Measurements from ENCODE around the gene DOC2A.

DOC2A gene

DNA sequence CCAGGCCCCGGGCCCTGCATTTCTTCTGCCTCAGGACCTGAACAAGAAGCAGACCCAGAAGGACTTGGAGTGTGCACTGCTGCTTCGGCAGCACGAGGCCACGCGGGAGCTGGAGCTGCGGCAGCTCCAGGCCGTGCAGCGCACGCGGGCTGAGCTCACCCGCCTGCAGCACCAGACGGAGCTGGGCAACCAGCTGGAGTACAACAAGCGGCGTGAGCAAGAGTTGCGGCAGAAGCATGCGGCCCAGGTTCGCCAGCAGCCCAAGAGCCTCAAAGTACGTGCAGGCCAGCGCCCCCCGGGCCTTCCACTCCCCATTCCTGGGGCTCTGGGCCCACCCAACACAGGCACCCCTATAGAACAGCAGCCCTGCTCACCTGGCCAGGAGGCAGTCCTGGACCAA, 24.6 kb downstream of the DOC2A start:
- Histone ChIP-seq H3K36me3 (ENCODE audit: insufficient read depth, low read length) (peaks cover 89% of the 10 kb centered on the region), H3K9me3 (ENCODE audit: low read length) (no peaks in the 10 kb centered on the region), H3K4me3 (ENCODE audit: low read length) (no peak overlapping the region), H2AFZ (ENCODE audit: low read depth, low read length) (no peak overlapping the region), H3K27me3 (ENCODE audit: insufficient read depth, low read length) (no peaks in the 10 kb centered on the region), H3K4me1 (ENCODE audit: insufficient read depth, low read length) (no peaks in the 10 kb centered on the region)

DNA sequence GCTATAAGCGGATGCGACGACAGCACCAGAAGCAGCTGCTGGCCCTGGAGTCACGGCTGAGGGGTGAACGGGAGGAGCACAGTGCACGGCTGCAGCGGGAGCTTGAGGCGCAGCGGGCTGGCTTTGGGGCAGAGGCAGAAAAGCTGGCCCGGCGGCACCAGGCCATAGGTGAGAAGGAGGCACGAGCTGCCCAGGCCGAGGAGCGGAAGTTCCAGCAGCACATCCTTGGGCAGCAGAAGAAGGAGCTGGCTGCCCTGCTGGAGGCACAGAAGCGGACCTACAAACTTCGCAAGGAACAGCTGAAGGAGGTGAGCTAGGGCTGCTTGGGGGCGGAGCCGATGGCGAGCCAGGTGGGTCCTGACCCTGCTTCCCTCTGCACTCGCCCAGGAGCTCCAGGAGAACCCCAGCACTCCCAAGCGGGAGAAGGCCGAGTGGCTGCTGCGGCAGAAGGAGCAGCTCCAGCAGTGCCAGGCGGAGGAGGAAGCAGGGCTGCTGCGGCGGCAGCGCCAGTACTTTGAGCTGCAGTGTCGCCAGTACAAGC, 25.5 kb downstream of the DOC2A start:
- H3K36me3 ChIP-seq (ENCODE audit: insufficient read depth, low read length), result peaks cover 91% of the 10 kb centered on the region

DNA sequence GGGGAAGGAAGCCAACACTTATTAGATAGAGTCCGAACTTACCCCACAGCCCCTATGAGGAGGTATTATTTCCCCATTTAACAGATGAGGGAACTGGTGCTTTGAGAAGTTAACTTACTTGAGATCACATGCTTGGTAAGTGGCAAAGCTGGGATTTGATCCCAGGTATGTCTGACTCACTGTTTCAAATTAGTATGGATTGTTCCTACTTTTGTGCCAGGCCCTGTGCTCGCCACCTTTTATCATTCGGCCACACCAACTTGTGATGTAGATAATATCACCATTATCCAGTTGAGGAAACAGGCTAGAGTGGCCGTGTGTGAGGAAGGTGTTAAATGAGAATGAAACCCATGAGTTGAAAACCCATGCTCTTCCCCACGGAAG, 26.1 kb downstream of the DOC2A start:
- H3K4me1 ChIP-seq (ENCODE audit: insufficient read depth, low read length), result no peaks in the 10 kb centered on the region
- H3K36me3 ChIP-seq (ENCODE audit: insufficient read depth, low read length), result peaks cover 91% of the 10 kb centered on the region
- H3K4me3 ChIP-seq (ENCODE audit: low read length), result no peak overlapping the region
- H3K9me3 ChIP-seq (ENCODE audit: low read length), result no peaks in the 10 kb centered on the region
- H2AFZ ChIP-seq (ENCODE audit: low read depth, low read length), result no peak overlapping the region
- no peaks in the 10 kb centered on the region for H3K27me3 ChIP-seq (ENCODE audit: insufficient read depth, low read length)

More for the DNA sequence above, 25.5 kb downstream of the DOC2A start:
- Histone ChIP-seq H3K4me1 (ENCODE audit: insufficient read depth, low read length) (no peaks in the 10 kb centered on the region), H3K4me3 (ENCODE audit: low read length) (no peak overlapping the region), H2AFZ (ENCODE audit: low read depth, low read length) (no peak overlapping the region), H3K27me3 (ENCODE audit: insufficient read depth, low read length) (no peaks in the 10 kb centered on the region), H3K9me3 (ENCODE audit: low read length) (no peaks in the 10 kb centered on the region)

- H3K4me3 ChIP-seq (ENCODE audit: low read length), result no peak overlapping the region
- H2AFZ ChIP-seq (ENCODE audit: low read depth, low read length), result no peak overlapping the region
- H3K36me3 ChIP-seq (ENCODE audit: insufficient read depth, low read length), result peaks cover 92% of the 10 kb centered on the region
- H3K4me1 ChIP-seq (ENCODE audit: insufficient read depth, low read length), result no peaks in the 10 kb centered on the region
- no peaks in the 10 kb centered on the region for H3K27me3 ChIP-seq (ENCODE audit: insufficient read depth, low read length)
- no peaks in the 10 kb centered on the region for H3K9me3 ChIP-seq (ENCODE audit: low read length)
Measured at GRCh38 chr16:29984137-29984763, 26.6 kb downstream of the DOC2A start.

DNA sequence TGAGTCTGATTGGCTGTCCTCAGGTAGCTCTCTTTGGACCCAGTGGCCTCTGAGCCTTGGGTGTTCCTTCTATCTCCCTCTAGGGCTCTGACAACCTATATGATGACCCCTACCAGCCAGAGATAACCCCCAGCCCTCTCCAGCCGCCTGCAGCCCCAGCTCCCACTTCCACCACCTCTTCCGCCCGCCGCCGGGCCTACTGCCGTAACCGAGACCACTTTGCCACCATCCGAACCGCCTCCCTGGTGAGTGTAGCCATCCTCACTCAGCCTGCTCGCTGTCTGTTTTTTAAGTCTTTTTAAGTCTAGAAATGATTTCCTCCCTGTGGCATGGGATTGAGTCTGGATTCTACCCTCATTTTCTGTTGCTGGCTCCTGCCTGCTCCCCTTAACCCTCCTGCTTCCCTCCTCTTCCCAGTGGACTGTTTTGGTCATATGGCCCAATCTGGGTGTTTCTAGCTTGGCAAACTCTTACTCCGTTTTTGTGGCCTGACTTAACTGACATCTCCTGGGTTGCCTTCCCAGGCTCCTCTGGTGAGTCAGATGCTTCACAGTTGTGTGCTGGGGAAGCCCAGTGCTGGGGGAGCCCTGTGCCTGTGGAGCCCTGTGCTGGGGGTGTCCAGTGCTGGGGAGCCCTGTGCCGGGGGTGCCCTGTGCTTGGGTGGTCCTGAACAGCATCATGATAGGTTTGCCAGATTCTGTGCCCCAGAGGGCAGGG, 27.2 kb downstream of the DOC2A start:
- Histone ChIP-seq H3K36me3 (ENCODE audit: insufficient read depth, low read length) (peaks cover 92% of the 10 kb centered on the region), H3K4me3 (ENCODE audit: low read length) (no peak overlapping the region), H3K9me3 (ENCODE audit: low read length) (no peaks in the 10 kb centered on the region), H3K27me3 (ENCODE audit: insufficient read depth, low read length) (no peaks in the 10 kb centered on the region), H2AFZ (ENCODE audit: low read depth, low read length) (no peak overlapping the region), H3K4me1 (ENCODE audit: insufficient read depth, low read length) (no peaks in the 10 kb centered on the region)

DNA sequence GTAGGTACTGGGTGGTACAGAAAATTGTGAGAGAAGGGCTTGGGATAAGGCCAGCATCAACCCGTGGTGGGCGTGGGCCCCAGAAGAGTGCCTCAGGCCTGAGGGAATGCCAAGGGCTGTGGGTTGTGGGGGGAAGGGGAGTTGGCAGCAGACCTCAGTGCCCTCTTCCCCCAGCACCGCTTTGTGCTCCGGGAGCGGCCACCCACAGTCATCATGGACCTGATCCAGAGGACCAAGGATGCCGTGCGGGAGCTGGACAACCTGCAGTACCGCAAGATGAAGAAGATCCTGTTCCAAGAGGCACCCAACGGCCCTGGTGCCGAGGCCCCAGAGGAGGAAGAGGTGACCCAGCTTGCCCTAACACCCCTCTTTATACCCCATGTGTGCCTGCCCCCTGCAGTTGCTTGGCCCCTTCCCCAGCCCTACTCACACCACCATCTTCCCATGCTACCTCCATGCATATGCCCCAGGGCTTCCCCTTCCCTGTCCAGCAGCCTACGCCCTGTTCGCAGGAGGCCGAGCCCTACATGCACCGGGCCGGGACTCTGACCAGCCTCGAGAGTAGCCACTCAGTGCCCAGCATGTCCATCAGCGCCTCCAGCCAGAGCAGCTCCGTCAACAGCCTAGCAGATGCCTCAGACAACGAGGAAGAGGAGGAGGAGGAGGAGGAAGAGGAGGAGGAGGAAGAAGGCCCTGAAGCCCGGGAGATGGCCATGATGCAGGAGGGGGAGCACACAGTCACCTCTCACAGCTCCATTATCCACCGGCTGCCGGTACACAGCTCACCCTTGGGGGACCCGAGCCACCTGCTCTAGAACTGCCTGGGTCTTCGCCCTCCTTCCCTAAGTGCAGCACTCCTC, 28.0 kb downstream of the DOC2A start:
- Histone ChIP-seq H3K4me3 (ENCODE audit: low read length) (no peak overlapping the region), H3K27me3 (ENCODE audit: insufficient read depth, low read length) (no peaks in the 10 kb centered on the region), H3K36me3 (ENCODE audit: insufficient read depth, low read length) (peaks cover 92% of the 10 kb centered on the region), H2AFZ (ENCODE audit: low read depth, low read length) (no peak overlapping the region), H3K4me1 (ENCODE audit: insufficient read depth, low read length) (no peaks in the 10 kb centered on the region), H3K9me3 (ENCODE audit: low read length) (no peaks in the 10 kb centered on the region)

DNA sequence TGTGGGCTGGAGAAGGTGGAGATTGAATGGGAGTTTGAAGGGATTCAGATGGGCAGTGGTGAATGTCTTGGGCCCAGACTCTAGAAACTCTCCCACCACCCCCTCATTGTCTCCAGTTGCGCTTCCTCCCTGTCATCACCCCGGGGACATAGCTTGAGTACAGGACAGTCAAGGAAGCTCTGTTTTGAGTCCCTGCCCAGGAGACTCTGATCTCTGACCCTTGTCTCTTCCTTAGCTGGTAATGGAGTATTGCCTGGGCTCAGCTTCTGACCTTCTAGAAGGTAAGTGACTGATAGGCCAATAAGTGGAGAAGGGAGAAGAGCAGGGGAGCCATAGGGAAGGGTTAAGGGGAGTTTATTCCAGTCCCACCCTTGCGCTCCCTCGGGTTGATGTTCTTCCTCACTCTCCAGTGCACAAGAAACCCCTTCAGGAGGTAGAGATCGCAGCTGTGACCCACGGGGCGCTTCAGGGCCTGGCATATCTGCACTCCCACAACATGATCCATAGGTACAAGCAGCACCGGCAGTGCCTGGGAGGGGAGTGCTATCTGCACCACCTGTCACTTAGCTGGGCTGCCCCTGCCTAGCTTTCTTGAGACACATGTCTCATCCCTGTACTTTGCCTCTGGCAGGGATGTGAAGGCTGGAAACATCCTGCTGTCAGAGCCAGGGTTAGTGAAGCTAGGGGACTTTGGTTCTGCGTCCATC, 32.1 kb downstream of the DOC2A start:
- Histone ChIP-seq H2AFZ (ENCODE audit: low read depth, low read length) (no peak overlapping the region), H3K4me1 (ENCODE audit: insufficient read depth, low read length) (peaks cover 23% of the 10 kb centered on the region), H3K36me3 (ENCODE audit: insufficient read depth, low read length) (peaks cover 58% of the 10 kb centered on the region), H3K4me3 (ENCODE audit: low read length) (no peak overlapping the region), H3K27me3 (ENCODE audit: insufficient read depth, low read length) (no peaks in the 10 kb centered on the region), H3K9me3 (ENCODE audit: low read length) (no peaks in the 10 kb centered on the region)

DNA sequence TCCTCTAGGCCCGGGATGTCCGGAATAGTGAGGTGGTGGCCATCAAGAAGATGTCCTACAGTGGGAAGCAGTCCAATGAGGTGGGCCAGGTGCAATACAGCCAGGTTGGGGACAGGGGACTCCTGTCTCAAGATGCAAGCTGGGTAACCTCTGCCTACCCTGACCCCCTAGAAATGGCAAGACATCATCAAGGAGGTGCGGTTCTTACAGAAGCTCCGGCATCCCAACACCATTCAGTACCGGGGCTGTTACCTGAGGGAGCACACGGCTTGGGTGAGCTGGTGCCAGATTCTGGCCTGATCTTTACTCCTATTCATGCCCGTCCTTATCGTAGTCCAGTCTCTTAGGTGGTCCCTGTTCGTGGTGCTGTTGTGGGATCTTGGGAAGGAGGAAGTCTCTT, 32.7 kb downstream of the DOC2A start:
- H3K4me3 ChIP-seq (ENCODE audit: low read length), result no peak overlapping the region
- peaks cover 23% of the 10 kb centered on the region for H3K4me1 ChIP-seq (ENCODE audit: insufficient read depth, low read length)
- no peaks in the 10 kb centered on the region for H3K9me3 ChIP-seq (ENCODE audit: low read length)
- H2AFZ ChIP-seq (ENCODE audit: low read depth, low read length), result no peak overlapping the region
- H3K36me3 ChIP-seq (ENCODE audit: insufficient read depth, low read length), result peaks cover 52% of the 10 kb centered on the region
- H3K27me3 ChIP-seq (ENCODE audit: insufficient read depth, low read length), result no peaks in the 10 kb centered on the region

DNA sequence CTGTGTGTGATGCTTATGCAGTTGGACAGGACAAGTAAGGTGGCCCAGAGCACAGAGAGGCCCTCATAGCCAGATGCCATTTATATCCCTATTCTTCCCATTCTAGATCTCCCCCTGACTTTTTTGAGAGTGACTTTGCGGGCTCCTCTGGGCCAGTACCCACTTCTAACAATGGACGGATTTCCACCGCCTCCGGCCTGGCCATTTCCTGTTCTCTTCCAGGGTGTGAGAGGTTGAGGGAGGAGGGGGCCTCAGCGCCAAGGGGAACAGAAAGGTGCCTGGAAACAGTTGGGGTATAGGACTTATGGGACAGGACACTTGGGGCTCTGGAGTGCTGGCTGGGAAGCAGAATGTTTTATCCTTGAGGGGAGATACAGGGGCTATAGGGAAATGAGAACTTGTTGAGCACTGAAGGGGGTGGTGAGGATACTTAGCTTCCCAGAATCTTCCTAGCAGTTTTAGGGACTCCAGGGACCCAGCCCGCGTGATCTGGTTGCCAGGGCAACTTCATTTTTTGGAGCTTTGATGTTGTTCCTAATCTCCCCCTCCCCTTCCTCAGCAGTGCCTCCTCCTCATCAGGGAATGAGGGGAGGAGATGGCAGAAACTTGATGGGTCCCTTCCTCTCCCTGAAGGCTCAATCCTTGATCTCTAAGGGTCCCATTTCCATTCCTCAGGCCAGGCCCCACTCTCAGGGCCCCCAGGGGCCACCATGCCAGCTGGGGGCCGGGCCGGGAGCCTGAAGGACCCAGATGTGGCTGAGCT, 33.6 kb downstream of the DOC2A start:
- Histone ChIP-seq H3K9me3 (ENCODE audit: low read length) (peaks cover 5% of the 10 kb centered on the region), H3K36me3 (ENCODE audit: insufficient read depth, low read length) (peaks cover 49% of the 10 kb centered on the region), H3K4me1 (ENCODE audit: insufficient read depth, low read length) (peaks cover 23% of the 10 kb centered on the region), H2AFZ (ENCODE audit: low read depth, low read length) (no peak overlapping the region), H3K4me3 (ENCODE audit: low read length) (no peak overlapping the region), H3K27me3 (ENCODE audit: insufficient read depth, low read length) (no peaks in the 10 kb centered on the region)

- Histone ChIP-seq H3K27me3 (ENCODE audit: insufficient read depth, low read length) (no peaks in the 10 kb centered on the region), H3K36me3 (ENCODE audit: insufficient read depth, low read length) (peaks cover 41% of the 10 kb centered on the region), H3K4me1 (ENCODE audit: insufficient read depth, low read length) (peaks cover 23% of the 10 kb centered on the region), H3K4me3 (ENCODE audit: low read length) (peak overlapping the region; percentile 65), H3K9me3 (ENCODE audit: low read length) (peaks cover 5% of the 10 kb centered on the region), H2AFZ (ENCODE audit: low read depth, low read length) (no peak overlapping the region)
Measured at GRCh38 chr16:29975811-29976511, 34.9 kb downstream of the DOC2A start.

GRCh38 chr16:29975134-29975538, 35.7 kb downstream of the DOC2A start:
- Histone ChIP-seq H3K9me3 (ENCODE audit: low read length) (peaks cover 5% of the 10 kb centered on the region), H3K4me3 (ENCODE audit: low read length) (peak overlapping the region; percentile 65), H3K27me3 (ENCODE audit: insufficient read depth, low read length) (no peaks in the 10 kb centered on the region), H3K4me1 (ENCODE audit: insufficient read depth, low read length) (peaks cover 23% of the 10 kb centered on the region), H3K36me3 (ENCODE audit: insufficient read depth, low read length) (peaks cover 37% of the 10 kb centered on the region), H2AFZ (ENCODE audit: low read depth, low read length) (no peak overlapping the region)
